ENCODE data around the gene ARID3B. TPM values are rescaled to one million over a fixed set of nuclear protein-coding genes. Genes with fewer than 3 reads are reported as not detected.

ARID3B gene
- total RNA-seq, 3 donors from 2014 or later: 10.3 to 14.5 (median 11.5) TPM

GRCh38 chr15:74633781-74634180, 92.8 kb downstream of the ARID3B start:
- H3K9me3 ChIP-seq: no peaks in the 10 kb centered on the region
- DNase-seq (no peak), ATAC-seq (no peak)
- no peaks in the 10 kb centered on the region for H3K4me1 ChIP-seq (ENCODE audit: low read depth)
- intact Hi-C loops (cut with DNase I, micrococcal nuclease): loop anchor here (2.0 kb wide), 1 partner anchor 135 kb away; no protein-coding TSS in a partner anchor
- no peak for TF ChIP-seq CTCF (IDR thresholded peaks at IDR 0.05)
- peaks cover 5% of the 10 kb centered on the region for H3K36me3 ChIP-seq (ENCODE audit: low read depth)
- H3K4me3 ChIP-seq: no peak overlapping the region

- no peaks in the 10 kb centered on the region for H3K36me3 ChIP-seq (ENCODE audit: low read depth)
- intact Hi-C loops (cut with DNase I, micrococcal nuclease): loop anchor here (2.0 kb wide), 1 partner anchor 134 kb away; no protein-coding TSS in a partner anchor
Observed at GRCh38 chr15:74635228-74635627, 94.2 kb downstream of the ARID3B start.

GRCh38 chr15:74636984-74637383, 96.0 kb downstream of the ARID3B start:
- Histone ChIP-seq H3K4me1 (ENCODE audit: low read depth) (peaks cover 9% of the 10 kb centered on the region), H3K36me3 (ENCODE audit: low read depth) (no peaks in the 10 kb centered on the region), H3K9me3 (no peaks in the 10 kb centered on the region), H3K4me3 (no peak overlapping the region)
- TF ChIP-seq CTCF (IDR thresholded peaks at IDR 0.05): no peak
- ATAC-seq (no peak), DNase-seq (no peak)
- intact Hi-C loops (cut with DNase I, micrococcal nuclease): no loop called here

More at GRCh38 chr15:74635228-74635627, 94.2 kb downstream of the ARID3B start:
- H3K9me3 ChIP-seq: no peaks in the 10 kb centered on the region
- DNase-seq (peak in 2 of 3 donors; percentile 79 to 83), ATAC-seq (peak; percentile 87)
- peak; percentile 70 for TF ChIP-seq CTCF (IDR thresholded peaks at IDR 0.05)
- no peak overlapping the region for H3K4me3 ChIP-seq
- H3K4me1 ChIP-seq (ENCODE audit: low read depth): no peaks in the 10 kb centered on the region

- intact Hi-C loops (cut with DNase I, micrococcal nuclease): no loop called here
- Histone ChIP-seq H3K4me3 (no peak overlapping the region), H3K9me3 (no peaks in the 10 kb centered on the region), H3K36me3 (ENCODE audit: low read depth) (no peaks in the 10 kb centered on the region), H3K4me1 (ENCODE audit: low read depth) (peaks cover 28% of the 10 kb centered on the region)
- DNase-seq (no peak), ATAC-seq (no peak)
- TF ChIP-seq CTCF (IDR thresholded peaks at IDR 0.05): no peak
Observed at GRCh38 chr15:74641151-74641550, 100.1 kb downstream of the ARID3B start.

GRCh38 chr15:74642348-74642733, 101.3 kb downstream of the ARID3B start:
- H3K9me3 ChIP-seq: no peaks in the 10 kb centered on the region
- no peak for DNase-seq
- TF ChIP-seq CTCF (IDR thresholded peaks at IDR 0.05): no peak
- ATAC-seq: peak; percentile 53
- intact Hi-C loops (cut with DNase I, micrococcal nuclease): no loop called here
- no peak overlapping the region for H3K4me3 ChIP-seq
- H3K36me3 ChIP-seq (ENCODE audit: low read depth): no peaks in the 10 kb centered on the region
- H3K4me1 ChIP-seq (ENCODE audit: low read depth): peaks cover 28% of the 10 kb centered on the region

All from mucosa of descending colon (tissue), 3 donors.